Occipital lobe (tissue), 2 donors: ENCODE data around the gene ZBTB1. TPM values are rescaled to one million over a fixed set of nuclear protein-coding genes. Genes with fewer than 3 reads are reported as not detected.
"Not testable (repeated sequence)": the region's sequence is repeated elsewhere in the genome, so short reads cannot be mapped to it uniquely, and the experiment has no call there.

Experiments used
- DNase-seq: peaks from one replicate; lab custom pipeline; 2025; lab: John Stamatoyannopoulos, UW
- total RNA-seq: library from RNA; depleted of rRNA; stranded (reverse); fragments of >200 nt; gene quantifications from one replicate; pipeline ENCODE4 v1.2.3, GENCODE V29; 2014

The ZBTB1 gene
- total RNA-seq, 1 donor from 2014 or later = 47.6 TPM

DNA sequence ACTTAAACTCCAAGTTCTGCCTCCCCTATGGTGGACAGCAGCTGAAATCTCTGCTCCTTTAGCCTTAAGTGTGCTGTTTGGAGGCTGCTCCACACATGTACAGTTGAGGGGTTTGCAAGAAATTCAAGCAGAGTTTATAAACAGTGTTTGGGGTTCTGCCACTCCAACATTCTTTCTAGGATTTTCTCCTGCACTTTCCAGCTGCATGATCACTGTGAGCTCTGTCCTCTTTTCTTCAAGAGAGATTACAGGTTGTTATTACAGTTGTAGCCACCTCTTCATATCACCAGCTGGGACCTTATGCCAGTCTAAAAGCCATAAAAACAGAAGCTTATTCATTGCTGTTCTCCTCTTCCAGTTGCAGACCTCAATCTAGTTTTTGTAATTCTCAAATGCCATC lies 9.3 kb upstream of the ZBTB1 start:
- DNase-seq = no peak

DNA sequence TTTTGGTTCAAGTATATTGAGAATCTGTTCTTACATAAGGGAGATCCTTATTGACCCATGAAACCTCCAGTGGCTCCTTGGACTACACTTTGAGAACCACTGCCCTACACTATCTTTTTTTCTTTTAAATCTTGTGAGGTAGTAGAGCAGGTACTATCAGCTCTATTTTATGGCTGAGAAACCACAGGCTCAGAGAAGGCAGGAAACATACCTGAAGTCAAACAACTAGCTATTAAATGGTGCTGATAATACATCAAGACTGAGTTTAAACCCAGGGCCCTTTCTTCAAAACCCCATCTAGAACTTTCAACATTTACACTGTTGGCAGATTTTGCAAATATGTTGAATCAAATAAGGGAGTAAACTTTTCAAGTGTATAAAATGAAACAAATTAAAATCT lies 7.8 kb upstream of the ZBTB1 start:
- DNase-seq = no peak

DNA sequence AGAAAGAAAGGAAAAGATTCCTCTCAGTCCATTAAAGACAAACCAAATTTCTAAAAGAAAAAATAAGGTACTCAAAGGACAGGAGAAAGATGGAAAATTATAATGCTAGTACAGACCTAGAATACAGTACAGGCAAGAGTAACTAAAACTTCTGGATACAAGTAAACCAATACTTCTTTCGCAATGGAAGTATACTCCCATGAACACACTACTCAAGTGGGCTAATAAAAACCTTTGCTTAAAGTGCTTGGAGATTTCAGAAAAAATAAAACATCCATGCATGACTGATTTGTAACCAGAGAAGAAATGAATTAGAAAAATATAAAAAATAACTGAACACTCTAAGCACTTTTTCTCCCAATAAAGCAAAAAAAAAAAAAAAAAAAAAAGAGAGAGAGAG lies 4.5 kb upstream of the ZBTB1 start:
- DNase-seq = no peak

DNA sequence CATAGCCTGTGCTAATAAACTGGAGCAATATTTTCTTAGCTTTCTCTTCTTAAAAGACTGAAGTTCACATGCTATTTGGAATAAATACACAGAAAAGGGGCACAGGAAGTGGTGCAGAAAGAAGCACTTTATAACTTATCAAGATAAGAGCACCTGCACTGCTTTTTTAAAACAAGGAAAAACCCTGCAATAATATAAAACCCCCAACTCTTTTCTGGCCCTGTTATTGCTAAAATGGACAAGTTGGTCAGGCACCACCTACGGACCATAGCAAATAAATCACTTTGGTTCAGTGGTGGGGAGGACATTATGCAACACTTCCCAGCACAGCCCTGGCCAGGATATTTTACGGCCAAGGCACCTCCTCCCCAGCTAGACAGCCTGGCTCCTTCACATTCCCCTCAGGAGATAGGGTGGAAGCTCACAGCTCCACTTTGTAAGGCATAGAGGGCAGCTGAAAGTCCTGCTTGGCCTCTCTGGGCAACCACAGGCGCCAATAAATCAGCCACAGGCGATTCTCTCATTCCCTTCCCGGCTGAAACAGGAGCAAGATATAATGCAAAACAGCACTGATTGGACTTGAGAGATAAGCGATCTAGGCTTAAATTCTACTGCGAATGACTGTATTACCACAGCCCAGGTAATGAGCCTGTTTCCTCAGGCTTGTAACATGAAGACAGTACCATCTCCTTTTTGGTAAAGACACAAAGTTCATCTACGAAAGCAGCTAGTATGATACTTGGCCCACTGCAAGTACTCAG lies 3.0 kb upstream of the ZBTB1 start:
- no peak for DNase-seq

DNA sequence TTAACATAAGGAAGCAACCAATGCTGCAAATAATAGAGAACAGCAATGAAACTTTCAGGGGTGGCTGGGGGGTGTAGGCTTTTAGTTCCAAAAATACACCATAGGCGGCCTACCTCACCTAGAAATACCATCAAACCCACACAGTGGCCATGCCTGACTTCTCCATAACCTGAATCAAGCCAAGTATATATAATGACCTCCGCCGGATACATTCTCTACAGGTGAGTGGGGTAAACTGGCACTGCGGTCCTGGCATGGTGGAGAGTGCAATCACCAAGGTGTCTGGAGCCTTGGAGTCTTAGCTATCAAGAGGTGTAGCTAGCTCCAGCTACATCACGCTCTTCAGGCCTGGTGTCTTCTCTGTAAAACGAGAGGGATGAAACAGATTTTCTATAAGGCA lies 2.1 kb upstream of the ZBTB1 start:
- DNase-seq = no peak

DNA sequence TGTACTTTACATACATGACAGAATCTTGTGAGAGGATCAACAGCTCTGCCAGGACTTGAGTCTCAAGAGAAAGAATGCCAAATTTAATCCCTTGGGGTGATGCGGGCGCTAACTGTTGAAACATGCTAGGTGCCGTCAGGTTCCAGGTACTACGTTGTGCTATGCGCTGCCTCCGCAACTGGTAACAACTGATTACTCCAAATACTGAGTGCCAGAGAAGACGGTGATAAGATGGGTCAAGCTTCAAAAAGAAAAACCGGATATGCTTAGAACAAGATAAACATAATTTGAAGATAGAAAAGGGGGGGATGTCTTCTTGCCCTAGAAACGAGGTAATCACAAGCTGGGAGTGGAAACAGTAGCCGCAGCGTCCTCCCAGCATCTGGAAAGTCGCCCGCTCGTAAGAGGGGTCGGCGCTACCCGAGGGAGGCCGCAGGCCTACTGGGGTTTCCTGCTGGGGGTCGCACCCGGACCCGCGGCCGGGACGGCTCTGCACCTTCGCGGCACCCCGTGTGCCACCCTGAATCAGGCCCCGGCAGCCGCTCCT lies 1.6 kb upstream of the ZBTB1 start:
- DNase-seq = no peak

DNA sequence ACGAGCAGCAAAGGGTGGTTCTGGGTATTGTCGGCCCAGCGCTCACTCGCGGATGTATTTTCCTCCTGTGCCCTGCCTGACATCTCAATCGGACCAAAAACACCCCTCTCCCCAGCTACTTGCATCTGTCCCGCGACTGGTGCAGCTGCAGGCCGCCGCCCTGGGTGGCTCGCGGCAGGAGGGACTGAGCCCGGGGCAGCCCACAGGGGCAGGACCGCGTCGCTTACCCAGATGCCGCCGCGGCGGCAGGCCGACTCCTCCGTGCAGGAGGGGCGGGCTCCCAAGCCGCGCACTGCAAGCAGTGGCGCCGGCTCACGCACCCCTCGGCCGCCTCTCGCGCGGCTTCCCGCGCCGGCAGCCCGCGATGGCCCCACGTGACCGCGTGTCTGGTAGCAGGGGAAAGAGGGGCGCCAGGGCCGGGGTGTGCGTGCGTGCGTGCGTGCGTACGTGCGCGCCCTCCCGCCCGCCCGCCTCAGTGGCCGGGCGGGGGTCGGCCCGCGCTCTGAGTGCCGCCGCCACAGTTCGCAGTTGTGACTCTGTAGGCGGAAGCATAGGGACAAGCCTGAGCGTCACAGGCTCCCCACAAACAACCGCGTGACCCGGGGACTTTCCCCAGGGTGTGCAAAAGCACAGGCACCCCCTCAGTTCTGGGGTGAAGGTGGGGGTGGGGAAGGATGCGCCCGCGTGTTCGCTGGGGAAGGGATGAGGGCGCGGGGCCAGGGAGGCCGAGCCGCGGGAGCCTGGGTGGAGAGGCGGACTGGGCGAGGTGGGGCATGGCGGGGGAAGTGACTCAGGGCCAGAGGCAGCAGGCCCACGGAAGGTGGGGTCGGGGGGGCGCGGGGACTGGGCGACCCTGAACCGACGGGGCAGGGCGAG lies 898 bp upstream of the ZBTB1 start, which contains the start of gene ZBTB25:
ZBTB25 (minus strand) TSS at position 405 of the 876 bp plus-strand sequence. CDS start 13,305 bp downstream, outside the sequence.
- peak; percentile 89 for DNase-seq

DNA sequence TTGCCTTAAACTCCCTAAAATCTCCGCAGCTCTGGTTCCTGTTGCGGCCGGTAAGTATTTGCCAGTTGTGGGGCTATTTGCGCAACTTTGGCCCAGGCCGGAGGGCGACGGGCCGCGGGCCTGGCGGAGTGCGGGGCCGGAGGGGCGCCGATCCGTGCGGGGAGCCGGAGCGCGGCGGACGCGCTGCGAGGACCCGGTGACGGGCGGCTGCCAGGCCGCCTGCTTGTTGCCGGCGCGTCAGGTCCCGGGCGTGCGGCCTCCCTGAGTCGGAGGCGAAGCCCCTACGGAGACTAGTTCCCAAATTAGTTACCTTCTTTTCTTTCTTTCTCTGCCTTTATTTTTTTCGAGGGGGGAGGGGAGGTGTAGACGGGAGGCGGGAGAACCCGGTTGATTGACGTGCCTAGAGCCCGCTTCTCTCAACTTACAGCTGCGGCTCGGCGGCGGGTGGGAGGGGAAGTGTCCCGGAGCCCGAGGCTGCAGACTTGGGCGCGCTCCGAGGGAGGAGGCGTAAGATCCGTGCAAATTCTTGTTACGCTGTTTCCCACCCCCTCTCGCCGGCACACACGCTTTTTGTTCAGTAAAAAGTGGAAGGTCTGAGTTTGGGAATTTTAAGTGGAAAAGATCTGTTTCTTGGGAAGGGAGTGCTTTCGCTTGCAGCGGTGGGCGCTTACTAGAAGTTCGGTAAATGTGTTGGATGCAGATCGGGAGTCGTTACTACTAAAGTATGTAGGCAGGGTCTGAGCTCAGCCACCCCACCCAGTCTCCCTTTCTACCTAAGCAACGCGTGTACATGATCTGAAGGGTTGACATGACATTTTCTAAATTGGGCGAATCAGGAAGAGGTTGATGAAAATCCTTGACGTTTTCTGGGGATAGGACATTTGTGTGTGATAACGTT lies 576 bp downstream of the ZBTB1 start:
- DNase-seq = peak; percentile 73

DNA sequence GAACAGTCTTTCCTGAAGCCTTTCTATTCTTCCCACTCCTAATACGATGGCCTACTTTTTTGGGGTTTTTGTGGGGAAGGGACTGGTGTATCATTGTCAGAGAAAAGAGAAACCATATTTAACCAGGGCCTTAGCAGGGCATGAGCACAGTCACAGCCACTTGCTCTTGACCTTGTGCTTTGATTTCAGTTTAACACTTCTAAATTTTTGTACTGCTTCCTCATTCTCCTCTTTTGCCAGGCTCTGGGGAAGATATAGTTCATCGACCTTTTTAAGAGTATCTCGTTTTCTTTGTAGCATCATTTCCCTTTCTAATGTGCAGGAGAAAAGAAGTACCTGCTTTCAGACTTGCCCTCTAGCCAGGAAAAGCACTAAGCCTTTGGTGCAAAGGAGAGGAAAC lies 2.2 kb downstream of the ZBTB1 start:
- no peak for DNase-seq

DNA sequence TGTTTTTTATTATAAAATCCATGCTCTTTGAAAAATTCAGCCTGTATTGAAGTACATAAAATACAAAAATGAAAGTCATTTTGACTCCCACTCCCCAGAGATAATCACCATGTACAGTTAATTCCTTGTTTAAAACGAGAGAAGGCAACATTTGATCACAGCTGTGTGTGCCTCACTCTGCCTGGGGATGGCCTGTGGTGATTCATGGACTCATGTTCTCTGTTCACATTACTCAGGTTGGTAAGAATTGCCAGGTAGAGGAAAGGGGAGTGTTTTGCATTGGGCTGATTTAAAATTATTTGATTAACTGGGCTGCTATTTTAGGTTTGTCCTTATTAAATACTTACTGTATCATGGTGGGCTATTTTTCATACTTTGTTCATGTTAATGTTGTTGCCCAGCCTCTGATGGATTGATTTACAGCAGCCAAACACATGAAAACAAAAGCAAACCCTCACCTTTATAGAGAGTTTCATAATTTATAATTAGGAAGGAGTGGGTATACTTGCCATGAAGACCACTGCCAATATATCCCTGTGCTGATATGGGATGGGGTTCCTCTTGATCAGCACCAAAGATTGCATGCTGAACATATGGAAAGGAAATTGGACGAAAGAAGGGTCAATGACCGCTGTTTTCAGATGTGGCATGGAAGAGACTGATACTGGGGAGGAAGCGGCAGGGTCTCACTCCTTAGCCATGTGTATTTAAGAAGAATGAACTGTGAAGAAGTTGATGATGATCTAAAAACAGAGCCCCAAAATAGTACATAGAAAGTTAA lies 3.0 kb downstream of the ZBTB1 start:
- no peak for DNase-seq

DNA sequence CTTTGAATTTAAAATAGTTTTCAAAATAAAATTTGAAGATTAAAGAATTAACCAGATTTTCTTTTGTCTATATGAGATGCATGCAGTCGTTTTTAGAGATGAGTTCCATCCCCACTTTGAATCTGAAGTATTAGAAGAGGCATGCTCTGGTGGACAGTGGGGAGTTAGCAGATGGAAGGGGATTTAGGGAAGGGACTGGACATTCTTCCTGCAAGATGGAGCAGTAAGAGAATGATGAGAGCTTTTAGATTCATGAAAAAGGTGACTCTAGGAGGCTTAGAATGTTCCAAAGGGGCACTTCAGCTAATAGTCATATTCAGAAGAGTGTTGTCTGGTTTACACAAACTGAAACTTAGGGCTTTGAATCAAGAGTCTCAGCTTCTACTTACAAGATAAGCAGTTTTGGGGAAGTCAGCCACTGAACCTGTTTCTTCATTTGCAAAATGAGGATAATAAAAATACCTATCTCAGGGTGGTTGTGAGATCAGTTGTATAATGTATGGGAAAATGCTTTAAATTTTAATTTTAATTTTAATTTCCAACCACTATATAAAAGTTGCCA lies 3.7 kb downstream of the ZBTB1 start:
- no peak for DNase-seq

DNA sequence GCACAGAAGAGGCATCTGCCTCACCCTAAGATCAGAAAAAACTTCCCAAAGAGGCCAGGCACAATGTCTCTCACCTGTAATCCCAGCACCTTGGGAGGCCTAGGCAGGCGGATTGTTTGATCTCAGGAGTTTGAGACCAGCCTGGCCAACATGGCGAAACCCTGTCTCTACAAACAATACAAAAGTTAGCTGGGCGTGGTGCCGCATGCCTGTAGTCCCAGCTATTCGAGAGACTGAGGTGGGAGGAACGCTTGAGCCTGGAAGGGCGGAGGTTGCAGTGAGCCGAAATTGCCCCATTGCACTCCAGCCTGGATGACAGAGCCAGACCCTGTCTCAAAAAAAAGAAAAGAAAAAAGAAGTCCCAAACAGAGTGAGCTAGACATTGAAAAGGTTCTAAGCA lies 4.5 kb downstream of the ZBTB1 start:
- no peak for DNase-seq

DNA sequence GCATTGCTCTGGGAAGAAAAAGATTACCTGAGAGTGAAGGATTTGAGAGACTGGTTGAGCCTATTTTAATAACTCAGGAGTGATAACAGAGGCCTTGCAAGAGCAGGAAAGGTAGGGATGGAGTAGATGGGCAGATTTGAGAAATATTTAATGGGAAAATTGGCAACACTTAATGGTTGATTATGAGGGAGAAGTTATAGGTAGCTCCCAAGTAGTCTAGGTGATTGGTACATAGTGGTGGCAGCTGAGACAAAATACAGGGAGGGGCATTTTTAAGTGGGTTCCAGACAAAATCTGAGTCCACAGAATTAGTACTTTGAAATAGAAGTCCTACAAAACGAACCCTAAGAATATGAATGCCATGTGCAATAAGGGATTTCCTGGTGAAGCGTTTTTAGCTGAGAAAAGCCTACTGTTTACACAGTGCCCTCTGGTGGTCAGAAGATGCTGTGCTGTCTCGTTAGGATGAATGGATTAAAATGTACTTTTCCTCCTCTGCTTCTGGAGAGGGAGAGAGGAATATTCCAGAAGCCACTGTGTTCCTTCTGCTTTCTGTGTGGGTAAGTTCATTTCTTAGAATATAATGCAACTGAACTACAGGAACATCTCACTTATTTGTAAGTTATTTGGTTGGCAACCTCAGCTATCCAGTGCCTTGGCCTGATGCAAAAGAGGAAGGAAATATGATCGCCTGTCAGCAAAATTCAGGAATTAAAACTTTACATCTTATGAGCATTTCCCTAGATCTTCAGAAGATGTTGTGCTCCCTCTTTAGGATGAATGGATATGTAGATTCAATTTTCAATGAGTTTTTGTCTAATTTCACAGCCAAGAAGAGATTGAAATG lies 6.5 kb downstream of the ZBTB1 start:
- DNase-seq = peak; percentile 28

DNA sequence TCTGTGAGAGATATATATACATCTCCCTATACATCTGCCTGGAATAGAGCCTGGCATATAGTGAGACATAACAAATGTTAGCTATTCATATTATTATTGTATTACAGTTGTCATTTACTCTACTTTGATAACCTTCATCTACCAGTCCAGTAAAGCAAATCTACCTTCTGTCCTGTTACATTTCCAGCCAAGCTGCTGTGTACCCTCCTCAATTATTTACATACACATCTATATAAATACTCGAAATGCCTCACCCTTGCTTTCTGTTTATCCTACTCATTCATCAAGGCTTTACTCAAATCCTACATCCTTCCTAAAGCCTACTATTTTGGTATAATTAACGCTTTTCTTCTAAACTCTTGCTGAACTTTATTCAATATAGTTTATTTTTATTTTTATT lies 8.7 kb downstream of the ZBTB1 start:
- no peak for DNase-seq

DNA sequence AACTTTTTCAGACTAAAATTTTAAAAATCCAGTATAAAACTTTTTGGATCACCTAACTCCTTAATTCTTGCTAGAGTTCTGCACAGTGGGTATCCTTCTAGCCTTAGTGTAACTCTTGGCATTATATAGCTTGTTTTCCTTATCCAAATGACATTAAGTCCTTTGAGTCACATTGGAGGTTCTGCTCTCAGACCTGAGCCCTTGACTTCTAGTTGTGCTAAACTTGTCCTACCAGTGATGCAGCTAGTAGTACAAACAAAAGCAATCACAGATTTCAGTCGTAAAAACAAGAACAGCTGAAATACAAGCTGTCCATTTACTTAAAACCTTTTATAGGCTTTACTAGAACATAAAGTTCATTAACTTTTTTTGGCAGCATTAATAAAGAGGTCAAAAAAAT lies 10.5 kb downstream of the ZBTB1 start:
- DNase-seq = no peak

DNA sequence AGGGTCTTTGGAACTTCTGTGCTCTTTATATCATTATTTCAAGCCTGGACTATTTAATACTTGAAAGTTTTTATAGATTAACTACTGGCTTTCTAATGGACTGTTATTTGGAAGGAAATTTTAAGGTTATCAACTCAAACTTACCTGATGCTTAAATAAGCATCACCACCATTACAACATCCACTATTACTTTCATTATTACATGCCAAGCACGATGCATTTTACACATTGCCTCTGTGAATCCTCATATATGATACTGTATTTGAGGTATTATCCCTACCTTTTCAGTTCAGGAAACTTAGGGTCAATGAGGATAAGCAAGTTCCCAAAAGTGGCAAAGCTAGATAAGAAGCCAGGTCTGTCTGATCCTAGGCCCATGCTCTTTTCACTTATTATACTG lies 12.4 kb downstream of the ZBTB1 start:
- DNase-seq = no peak

DNA sequence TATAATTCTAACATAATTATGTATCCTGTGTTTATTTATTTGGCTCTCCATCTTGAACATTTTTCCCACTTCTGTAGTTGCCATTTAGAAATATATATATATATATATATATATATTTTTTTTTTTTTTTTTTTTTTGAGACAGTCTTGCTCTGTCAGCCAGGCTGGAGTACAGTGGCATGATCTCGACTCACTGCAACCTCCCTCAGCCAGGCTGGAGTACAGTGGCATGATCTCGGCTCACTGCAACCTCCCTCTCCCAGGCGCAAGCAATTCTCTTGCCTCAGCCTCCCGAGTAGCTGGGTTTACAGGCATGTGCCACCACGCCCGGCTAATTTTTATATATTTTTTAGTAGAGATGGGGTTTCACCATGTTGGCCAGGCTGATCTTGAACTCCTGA lies 13.1 kb downstream of the ZBTB1 start:
- not testable (repeated sequence) for DNase-seq

DNA sequence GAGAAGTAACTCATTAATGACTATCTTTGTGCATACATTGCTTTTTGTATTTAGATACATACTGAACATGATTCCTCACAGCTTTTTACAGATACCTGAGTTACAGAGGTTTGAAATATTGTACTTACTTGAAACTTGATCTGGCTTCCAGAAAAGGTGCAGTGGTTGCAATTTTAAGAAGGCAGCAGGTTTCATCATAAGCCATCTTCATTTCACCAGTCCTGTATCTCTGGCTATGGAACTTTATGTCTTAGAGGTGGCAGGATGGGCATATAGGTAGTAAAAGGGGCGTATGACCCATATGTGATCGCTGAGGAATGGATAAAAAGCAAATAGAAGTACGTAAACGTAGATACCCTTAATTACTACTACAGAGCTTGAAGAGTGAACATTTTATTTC lies 13.7 kb downstream of the ZBTB1 start:
- no peak for DNase-seq

DNA sequence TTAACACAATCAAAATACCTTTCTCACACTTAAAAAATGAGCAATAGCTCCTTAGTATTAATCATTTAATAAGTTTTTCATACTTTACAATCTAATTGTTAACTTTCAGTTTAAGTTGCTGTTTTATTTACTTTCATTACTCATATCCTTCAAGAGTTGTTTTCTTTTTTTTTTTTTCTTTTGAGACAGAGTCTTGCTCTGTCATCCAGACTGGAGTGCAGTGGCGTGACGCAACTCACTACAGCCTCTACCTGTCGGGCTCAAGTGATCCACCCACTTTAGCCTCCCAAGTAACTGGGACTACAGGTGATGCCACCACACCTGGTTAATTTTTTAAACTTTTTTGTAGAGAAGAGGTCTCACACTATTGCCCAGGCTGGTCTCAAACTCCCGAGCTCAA lies 16.1 kb downstream of the ZBTB1 start:
- no peak for DNase-seq
